ENCODE data around the gene ABCD1. TPM values are rescaled to one million over a fixed set of nuclear protein-coding genes. Genes with fewer than 3 reads are reported as not detected.
"Not testable (repeated sequence)": the region's sequence is repeated elsewhere in the genome, so short reads cannot be mapped to it uniquely, and the experiment has no call there.

ABCD1 gene
- total RNA-seq, 1 donor from 2014 or later: 16.5 TPM

GRCh38 chrX:153728951-153729631, 4.4 kb downstream of the ABCD1 start:
- ATAC-seq (no peak), DNase-seq (no peak)
- intact Hi-C loops (cut with micrococcal nuclease): no loop called here

GRCh38 chrX:153730115-153730514, 5.5 kb downstream of the ABCD1 start:
- intact Hi-C loops (cut with micrococcal nuclease); ATAC-seq; DNase-seq: not testable (repeated sequence)

GRCh38 chrX:153731117-153731844, 6.6 kb downstream of the ABCD1 start:
- no peak for ATAC-seq
- no peak for DNase-seq
- intact Hi-C loops (cut with micrococcal nuclease): no loop called here

GRCh38 chrX:153731845-153732215, 7.2 kb downstream of the ABCD1 start:
- intact Hi-C loops (cut with micrococcal nuclease): no loop called here

GRCh38 chrX:153732401-153732800, 7.7 kb downstream of the ABCD1 start:
- no peak for ATAC-seq
- no peak for DNase-seq
- intact Hi-C loops (cut with micrococcal nuclease): no loop called here

More at GRCh38 chrX:153731845-153732215, 7.2 kb downstream of the ABCD1 start:
- no peak for ATAC-seq
- DNase-seq: no peak

- ATAC-seq (no peak), DNase-seq (no peak)
- intact Hi-C loops (cut with micrococcal nuclease): no loop called here
These were observed 9.1 kb downstream of the ABCD1 start for GRCh38 chrX:153733651-153734240.

- DNase-seq: no peak
- ATAC-seq: no peak
- intact Hi-C loops (cut with micrococcal nuclease): no loop called here
These were observed 10.2 kb downstream of the ABCD1 start for GRCh38 chrX:153734871-153735270.

- DNase-seq (no peak), ATAC-seq (no peak)
- intact Hi-C loops (cut with micrococcal nuclease): no loop called here
These were observed 10.6 kb downstream of the ABCD1 start for GRCh38 chrX:153735274-153735673.

GRCh38 chrX:153736071-153736820, 11.6 kb downstream of the ABCD1 start:
- ATAC-seq (no peak), DNase-seq (no peak)
- intact Hi-C loops (cut with micrococcal nuclease): no loop called here

- ATAC-seq (no peak), DNase-seq (no peak)
- intact Hi-C loops (cut with micrococcal nuclease): no loop called here
These were observed 12.3 kb downstream of the ABCD1 start for GRCh38 chrX:153736871-153737441.

- intact Hi-C loops (cut with micrococcal nuclease): no loop called here
- no peak for DNase-seq
These were observed 13.5 kb downstream of the ABCD1 start for GRCh38 chrX:153738056-153738605.

GRCh38 chrX:153739754-153740486, 15.3 kb downstream of the ABCD1 start:
- ATAC-seq (no peak), DNase-seq (no peak)
- intact Hi-C loops (cut with micrococcal nuclease): no loop called here

More at GRCh38 chrX:153738056-153738605, 13.5 kb downstream of the ABCD1 start:
- no peak for ATAC-seq

GRCh38 chrX:153740631-153741222, 16.1 kb downstream of the ABCD1 start:
- DNase-seq (no peak), ATAC-seq (no peak)
- intact Hi-C loops (cut with micrococcal nuclease): no loop called here

GRCh38 chrX:153741446-153741845, 16.8 kb downstream of the ABCD1 start:
- ATAC-seq (no peak), DNase-seq (no peak)
- intact Hi-C loops (cut with micrococcal nuclease): no loop called here

GRCh38 chrX:153742111-153742510, 17.5 kb downstream of the ABCD1 start:
- DNase-seq; ATAC-seq; intact Hi-C loops (cut with micrococcal nuclease): not testable (repeated sequence)

- ATAC-seq; DNase-seq; intact Hi-C loops (cut with micrococcal nuclease): not testable (repeated sequence)
These were observed 18.3 kb downstream of the ABCD1 start for GRCh38 chrX:153742796-153743467.

- intact Hi-C loops (cut with micrococcal nuclease); ATAC-seq: not testable (repeated sequence)
- peak; percentile 65 for DNase-seq
These were observed 19.0 kb downstream of the ABCD1 start for GRCh38 chrX:153743468-153744209.
